HG03103 (cell line): ENCODE measurements around the gene CCL4.
"Not testable (repeated sequence)": the region's sequence is repeated elsewhere in the genome, so short reads cannot be mapped to it uniquely, and the experiment has no call there.

Experiments
- ATAC-seq: cut with Tn5 transposase; IDR thresholded peaks from one replicate; pipeline ENCODE4 v1.9.1; 2021; ENCODE audit warnings: low read depth; ENCODE audit not compliant: unreplicated experiment

Gene CCL4

GRCh38 chr17:36087471-36087870 lies 16.2 kb upstream of the CCL4 start:
- ATAC-seq = not testable (repeated sequence)

- ATAC-seq = not testable (repeated sequence)
Observed at GRCh38 chr17:36087897-36088572, 15.6 kb upstream of the CCL4 start.

- ATAC-seq = no peak
Observed at GRCh38 chr17:36088670-36089338, 14.8 kb upstream of the CCL4 start.

- ATAC-seq = no peak
Observed at GRCh38 chr17:36089339-36089865, 14.2 kb upstream of the CCL4 start.

DNA sequence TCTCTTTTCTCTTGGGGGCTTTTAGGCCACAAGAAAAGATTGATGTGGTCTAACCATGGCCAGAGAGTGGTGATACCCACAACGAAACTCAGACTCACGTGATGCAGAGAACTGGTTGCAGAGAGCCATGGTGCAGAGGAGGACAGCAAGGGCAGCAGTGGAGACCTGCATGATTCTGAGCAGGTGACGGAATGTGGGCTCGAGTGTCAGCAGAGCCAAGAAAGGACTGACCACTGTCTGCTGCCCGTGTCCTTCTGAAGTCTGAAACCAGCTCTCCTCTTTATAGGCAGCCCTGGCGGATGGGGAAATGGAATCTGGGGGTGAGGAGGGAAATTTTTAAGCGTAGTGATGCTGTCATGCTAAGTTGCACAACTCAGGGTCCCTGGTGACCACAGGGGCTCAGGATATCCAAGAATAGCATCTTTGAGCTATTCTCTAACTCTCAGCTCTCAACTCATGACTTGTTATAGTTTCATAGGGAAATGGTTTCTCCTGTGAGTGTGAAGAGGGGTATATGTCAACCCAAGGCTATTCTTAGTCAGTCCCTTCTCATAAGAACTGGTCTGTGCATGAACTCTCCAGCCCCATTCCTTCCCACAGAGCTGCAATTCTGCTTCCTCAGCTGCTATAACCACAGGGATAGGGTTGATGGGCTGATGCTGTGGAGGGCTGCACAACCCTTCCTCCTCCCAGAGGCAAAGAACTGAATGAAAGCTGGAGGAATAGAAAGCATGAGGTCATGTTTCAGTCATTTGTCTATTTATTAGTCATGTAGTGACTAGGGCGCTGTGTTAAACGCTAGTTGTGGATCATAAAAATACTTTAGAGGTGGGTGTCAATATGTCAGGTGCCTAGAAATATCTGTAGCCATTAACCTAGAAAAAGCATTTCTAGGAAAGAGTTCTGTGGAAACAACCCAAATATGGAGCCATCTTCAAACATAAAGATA lies 13.5 kb upstream of the CCL4 start, which contains the start of gene CCL3:
TSS of gene CCL3 (minus strand) at position 256 of the 949 bp plus-strand sequence. CDS start at position 171, 85 bp downstream.
- ATAC-seq = peak; percentile 62

- no peak for ATAC-seq
Observed at GRCh38 chr17:36092230-36092629, 11.4 kb upstream of the CCL4 start.

DNA sequence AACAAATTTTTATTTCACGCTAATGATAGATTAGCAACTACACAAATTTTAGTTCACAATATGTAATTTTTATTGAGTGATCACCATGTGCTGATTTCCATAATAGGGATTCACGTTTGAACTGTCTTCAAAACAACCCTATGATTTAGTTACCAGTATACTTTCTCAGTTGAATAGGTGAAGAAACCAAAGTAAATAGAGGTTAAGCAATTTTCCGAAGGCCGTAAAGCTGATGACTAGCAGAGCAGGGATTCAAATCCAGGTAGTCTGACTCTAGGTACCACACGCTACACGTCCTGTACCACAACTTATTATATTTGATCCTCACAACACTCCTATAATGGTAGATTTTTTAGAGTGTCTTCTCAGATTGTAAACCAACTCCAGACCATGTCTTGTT lies 10.9 kb upstream of the CCL4 start:
- ATAC-seq = not testable (repeated sequence)

DNA sequence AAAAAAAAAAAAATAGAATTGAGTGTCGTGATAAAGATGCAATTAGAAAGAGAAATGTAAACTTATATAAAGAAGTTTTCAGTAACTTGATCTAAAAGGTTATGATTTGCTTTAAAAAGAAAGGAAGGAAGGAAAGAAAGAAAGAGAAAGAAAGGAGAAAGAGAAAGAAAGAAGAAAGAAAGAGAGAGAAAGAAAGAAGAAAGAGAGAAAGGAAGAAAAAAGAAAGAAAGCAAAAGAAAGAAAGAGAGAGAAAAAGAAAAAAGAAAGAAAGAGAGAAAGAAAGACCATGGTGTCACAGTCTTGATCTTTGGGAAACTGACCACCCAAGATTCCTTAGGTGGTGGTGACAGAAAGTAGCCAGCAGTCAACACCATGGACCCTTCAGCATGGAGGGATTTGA lies 9.4 kb upstream of the CCL4 start:
- ATAC-seq = no peak

- ATAC-seq = no peak
Observed at GRCh38 chr17:36094746-36095145, 8.9 kb upstream of the CCL4 start.

- no peak for ATAC-seq
Observed at GRCh38 chr17:36095992-36096391, 7.6 kb upstream of the CCL4 start.

DNA sequence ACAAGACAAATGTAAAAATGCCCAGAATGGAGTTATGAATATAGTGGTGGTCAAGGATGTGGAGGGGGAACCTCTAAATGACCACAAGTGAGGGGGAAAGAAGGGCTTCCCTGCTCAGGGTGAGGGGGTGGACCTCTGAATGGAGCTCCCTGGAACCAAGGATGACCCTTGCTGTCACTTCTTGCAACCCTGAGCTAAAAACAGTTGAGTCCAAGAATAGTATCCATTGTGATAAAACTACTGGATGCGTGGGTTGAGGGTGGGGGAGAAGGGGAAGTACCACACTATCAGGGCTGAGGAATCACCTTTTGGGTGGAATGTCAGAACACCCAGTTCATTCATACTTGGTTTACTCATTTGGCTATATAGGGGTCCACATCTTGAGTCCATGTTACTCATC lies 4.6 kb upstream of the CCL4 start:
- ATAC-seq = not testable (repeated sequence)

DNA sequence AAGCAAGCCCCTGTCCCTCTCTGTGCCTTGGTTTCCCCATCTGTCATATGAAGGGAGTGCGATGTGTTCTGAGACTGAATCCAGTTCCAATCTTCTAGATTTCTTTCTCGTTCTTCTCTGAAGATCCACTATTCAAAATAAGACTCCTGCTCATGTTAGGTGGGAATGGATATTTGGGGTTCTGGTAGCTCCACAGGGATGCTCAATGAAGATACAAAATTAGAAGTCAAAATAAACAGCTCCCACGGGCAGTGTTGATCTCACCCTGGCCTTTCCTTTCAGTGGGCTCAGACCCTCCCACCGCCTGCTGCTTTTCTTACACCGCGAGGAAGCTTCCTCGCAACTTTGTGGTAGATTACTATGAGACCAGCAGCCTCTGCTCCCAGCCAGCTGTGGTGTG lies 619 bp downstream of the CCL4 start:
- ATAC-seq = not testable (repeated sequence)

- no peak for ATAC-seq
Observed at GRCh38 chr17:36104701-36105181, 1.1 kb downstream of the CCL4 start.

DNA sequence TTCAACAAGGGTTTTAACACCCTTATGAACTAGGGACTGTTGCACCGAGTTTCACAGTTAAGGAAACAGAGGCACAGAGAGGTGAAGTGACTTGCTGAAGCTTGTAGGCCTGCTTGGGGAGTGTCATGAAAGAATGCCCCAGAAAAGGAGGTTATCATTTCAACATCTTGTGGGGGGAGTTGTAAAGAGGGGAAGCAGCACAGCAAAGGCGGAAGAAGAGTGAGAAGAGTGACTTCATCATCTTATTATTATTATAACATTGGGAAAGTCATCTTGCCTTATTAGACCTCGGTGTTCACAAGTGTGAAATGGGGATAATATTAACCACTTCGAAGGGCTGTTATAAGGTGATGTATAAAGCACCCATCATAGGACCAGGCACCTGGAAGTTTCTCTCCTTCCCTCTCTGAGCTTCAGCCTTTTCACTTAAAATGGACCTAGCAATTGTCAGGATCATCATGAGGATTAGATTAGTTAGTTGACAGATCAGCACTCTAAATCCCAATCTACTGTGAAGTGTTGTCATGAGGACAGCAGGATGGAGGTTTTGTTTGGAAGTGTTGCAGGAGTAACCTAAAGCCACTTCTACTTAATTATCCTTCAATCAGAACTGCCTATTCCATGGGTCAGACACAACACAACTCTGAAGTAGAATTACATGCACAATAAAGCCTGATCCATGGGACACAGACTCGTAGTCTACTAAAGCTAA lies 2.3 kb downstream of the CCL4 start:
- no peak for ATAC-seq

- no peak for ATAC-seq
Observed at GRCh38 chr17:36106493-36106835, 2.8 kb downstream of the CCL4 start.

- ATAC-seq = no peak
Observed at GRCh38 chr17:36107660-36108059, 4.0 kb downstream of the CCL4 start.

- not testable (repeated sequence) for ATAC-seq
Observed at GRCh38 chr17:36108265-36108664, 4.6 kb downstream of the CCL4 start.

- ATAC-seq = no peak
Observed at GRCh38 chr17:36111068-36111490, 7.5 kb downstream of the CCL4 start.

DNA sequence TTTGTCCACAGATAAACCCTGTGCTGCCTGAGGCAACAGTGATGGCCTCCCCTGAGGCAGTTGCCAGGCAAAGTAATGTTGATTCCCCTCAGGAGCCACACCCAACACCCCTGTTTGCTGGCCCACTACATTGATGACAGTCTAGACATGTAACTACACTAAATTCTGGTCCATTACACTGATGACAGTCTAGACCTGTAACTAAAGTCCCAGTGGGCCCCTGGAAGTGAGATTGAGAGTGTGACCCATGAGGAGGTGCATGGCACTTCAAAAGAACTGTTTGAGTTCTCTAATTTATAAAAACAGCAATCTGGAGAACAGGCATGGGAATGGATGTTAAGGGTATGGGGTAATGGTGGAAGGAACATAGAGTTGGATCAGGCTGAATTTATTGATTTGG lies 8.9 kb downstream of the CCL4 start:
- ATAC-seq = no peak

DNA sequence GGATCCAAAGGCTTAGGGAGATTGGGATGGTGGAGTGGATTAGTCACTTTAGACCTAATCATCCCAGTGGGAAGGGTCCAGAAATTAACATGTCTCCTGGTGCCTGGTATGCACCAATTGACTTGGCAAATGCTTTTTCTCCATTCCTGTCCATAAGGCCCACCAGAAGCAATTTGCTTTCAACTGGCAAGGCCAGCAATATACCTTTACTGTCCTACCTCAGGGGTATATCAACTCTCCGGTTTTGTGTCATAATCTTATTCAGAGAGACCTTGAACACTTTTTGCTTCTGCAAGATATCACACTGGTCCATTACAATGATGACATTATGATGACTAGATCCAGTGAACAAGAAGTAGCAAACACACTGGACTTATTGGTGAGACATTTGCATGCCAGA lies 9.5 kb downstream of the CCL4 start:
- not testable (repeated sequence) for ATAC-seq
